ENCODE results near the gene COX6B1. TPM values are rescaled to one million over a fixed set of nuclear protein-coding genes. Genes with fewer than 3 reads are reported as not detected.
A peak's percentile ranks its signal among the peaks of the same experiment; 100 is the strongest.

The COX6B1 gene
- total and polyA plus RNA-seq, 7 donors: 631 to 1,724 (median 878) TPM

DNA sequence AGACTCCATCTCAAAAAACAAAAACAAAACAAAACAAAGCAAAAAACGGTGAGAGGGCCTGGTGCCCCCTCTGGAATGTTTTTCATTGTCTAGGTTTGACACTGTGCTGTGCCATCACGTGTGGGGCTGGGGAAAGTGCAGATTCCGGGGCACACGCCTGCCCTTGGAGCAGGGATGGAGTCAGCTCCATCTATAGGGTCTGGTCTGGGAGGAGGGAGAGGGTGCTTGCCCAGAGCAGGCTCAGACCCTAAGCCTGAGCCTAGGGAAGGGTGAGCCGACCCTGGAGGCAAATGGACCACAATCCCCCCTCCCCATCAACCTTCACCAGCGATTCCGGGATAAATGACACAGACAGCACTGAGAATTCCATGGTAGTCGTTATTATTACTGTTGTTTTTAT is 45.3 kb downstream of the COX6B1 start:
- whole genome bisulfite sequencing, 3 donors: 10 to 13% (median 11%) methylated on average over 8 of the region's 8 CpGs
- Histone ChIP-seq H3K9me3 (no peaks in the 10 kb centered on the region), H3K4me3 (no peak overlapping the region), H3K36me3 (ENCODE audit: insufficient read depth in 1 of 2, low read depth in 1 of 2) (no peaks in the 10 kb centered on the region), H3K27ac (no peak overlapping the region), H3K27me3 (ENCODE audit: insufficient read depth in 3 of 3, low read length in 2 of 3) (peaks cover 0 to 4% (median 0%) of the 10 kb centered on the region in 3 donors), H3K4me1 (no peaks in the 10 kb centered on the region)
- DNase-seq (no peak), ATAC-seq (peak in 3 of 4 donors; percentile 3 to 39 (median 38))
- intact Hi-C loops (cut with DNase I): loop anchor here (1.0 to 5.0 kb wide), 2 partner anchors 24 to 239 kb away; no protein-coding TSS in a partner anchor
- TF ChIP-seq, protein P1, sequence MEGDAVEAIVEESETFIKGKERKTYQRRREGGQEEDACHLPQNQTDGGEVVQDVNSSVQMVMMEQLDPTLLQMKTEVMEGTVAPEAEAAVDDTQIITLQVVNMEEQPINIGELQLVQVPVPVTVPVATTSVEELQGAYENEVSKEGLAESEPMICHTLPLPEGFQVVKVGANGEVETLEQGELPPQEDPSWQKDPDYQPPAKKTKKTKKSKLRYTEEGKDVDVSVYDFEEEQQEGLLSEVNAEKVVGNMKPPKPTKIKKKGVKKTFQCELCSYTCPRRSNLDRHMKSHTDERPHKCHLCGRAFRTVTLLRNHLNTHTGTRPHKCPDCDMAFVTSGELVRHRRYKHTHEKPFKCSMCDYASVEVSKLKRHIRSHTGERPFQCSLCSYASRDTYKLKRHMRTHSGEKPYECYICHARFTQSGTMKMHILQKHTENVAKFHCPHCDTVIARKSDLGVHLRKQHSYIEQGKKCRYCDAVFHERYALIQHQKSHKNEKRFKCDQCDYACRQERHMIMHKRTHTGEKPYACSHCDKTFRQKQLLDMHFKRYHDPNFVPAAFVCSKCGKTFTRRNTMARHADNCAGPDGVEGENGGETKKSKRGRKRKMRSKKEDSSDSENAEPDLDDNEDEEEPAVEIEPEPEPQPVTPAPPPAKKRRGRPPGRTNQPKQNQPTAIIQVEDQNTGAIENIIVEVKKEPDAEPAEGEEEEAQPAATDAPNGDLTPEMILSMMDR (IDR thresholded peaks at IDR 0.05): no peak

DNA sequence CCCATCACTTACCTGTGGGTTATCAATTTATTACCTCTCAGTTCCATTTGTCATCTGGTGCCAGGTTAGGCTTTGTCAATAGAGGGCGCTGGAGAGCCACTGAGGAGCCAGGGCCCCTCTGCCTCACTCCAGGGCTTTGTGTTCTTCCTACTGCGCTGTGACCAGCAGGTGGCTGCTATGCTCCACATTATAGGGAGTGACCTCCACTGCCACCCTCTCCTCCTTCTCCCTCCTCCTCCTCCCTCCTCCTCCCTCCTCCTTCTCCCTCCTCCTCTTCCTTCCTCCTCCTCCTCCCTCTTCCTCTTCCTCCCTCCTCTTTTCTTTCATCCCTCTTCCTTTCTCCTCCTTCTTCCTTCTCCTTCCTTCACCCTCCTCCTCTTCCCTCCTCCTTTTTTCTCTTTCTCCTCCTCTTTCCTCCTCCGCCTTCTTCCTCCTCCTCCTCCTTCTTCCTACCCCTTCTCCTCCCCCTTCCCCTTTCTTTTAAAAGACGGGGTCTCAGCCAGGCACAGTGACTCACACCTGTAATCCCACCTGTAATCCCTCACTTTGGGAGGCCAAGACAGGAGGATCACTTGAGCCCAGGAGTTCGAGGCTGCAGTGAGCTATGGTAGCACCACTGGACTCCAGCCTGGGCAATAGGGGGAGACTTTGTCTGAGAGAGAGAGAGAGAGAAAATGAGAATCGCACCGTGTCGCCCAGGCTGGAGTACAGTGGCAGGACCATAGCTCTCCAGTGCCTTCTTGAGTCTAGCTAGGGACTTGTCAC is 45.9 kb downstream of the COX6B1 start:
- Histone ChIP-seq H3K27me3 (ENCODE audit: insufficient read depth in 3 of 3, low read length in 2 of 3) (peaks cover 0 to under 1% (median 0%) of the 10 kb centered on the region in 3 donors), H3K27ac (no peak overlapping the region), H3K9me3 (no peaks in the 10 kb centered on the region), H3K4me1 (no peaks in the 10 kb centered on the region), H3K4me3 (no peak overlapping the region), H3K36me3 (ENCODE audit: insufficient read depth in 1 of 2, low read depth in 1 of 2) (no peaks in the 10 kb centered on the region)
- peak; percentile 99 to 100 (median 100) for ATAC-seq
- intact Hi-C loops (cut with DNase I): loop anchor here (1.0 to 5.0 kb wide), 3 partner anchors 23 to 238 kb away; no protein-coding TSS in a partner anchor
- WGBS, 3 donors: 25 to 30% (median 30%) methylated on average over 8 of the region's 8 CpGs
- peak; percentile 81 to 92 for DNase-seq
- TF ChIP-seq, protein P1 (IDR thresholded peaks at IDR 0.05): peak; percentile 96

DNA sequence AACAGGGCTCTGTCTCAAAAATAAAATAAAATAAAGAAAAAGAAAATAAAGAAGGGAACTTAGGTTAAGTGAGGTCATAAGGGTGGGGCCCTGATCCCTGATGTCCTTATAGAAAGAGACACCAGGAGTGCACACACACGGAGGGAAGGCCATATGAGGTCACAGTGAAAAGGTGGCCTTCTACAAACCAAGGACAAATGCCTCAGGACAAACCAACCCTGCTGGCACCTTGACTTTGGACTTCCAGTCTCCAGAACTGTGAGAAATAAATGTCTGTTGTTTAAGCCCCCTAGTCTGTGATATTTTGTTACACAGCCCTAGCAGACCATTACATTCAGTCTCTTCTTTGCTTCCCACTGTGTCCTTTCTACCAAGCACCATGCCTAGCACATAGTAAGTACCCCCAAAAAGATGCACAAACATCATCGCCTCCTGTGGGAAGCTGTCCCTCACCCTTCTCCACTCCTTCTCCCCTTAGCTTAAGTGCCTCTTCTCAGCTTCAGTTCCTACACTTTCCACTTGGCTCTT is 47.8 kb downstream of the COX6B1 start:
- no peak for DNase-seq
- TF ChIP-seq, protein P1 (IDR thresholded peaks at IDR 0.05): no peak
- no peak overlapping the region for H3K27ac ChIP-seq
- no peaks in the 10 kb centered on the region for H3K27me3 ChIP-seq (ENCODE audit: insufficient read depth in 3 of 3, low read length in 2 of 3)
- ATAC-seq: no peak
- H3K36me3 ChIP-seq (ENCODE audit: insufficient read depth in 1 of 2, low read depth in 1 of 2): no peaks in the 10 kb centered on the region
- intact Hi-C loops (cut with DNase I): loop anchor here in 1 of 2 donors (2.0 kb wide), 1 partner anchor 21 kb away; no protein-coding TSS in a partner anchor
- H3K4me1 ChIP-seq: no peaks in the 10 kb centered on the region
- no peak overlapping the region for H3K4me3 ChIP-seq
- WGBS, 3 donors: 74 to 85% (median 75%) methylated on average over 2 of the region's 2 CpGs
- no peaks in the 10 kb centered on the region for H3K9me3 ChIP-seq

DNA sequence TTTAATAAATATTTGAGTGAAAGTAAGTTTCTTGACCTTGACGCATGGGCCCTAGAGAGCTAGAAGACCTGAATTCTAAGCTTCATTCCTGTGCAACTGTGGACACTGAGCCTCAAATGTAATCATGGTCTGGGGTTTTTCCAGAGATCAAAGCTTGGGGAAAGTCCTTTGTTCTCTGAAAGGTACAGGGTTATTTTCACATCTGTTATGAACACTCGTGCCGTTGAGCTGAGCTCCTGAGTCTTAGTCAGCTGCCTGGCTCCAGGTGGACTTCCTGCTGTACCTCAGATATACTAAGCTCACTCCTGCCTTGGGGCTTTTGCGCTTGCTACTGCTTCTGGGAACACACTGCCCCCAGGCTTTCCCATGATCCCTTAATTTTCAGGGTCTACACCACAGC is 48.7 kb downstream of the COX6B1 start:
- no peak for ATAC-seq
- H3K4me3 ChIP-seq: no peak overlapping the region
- no peaks in the 10 kb centered on the region for H3K4me1 ChIP-seq
- intact Hi-C loops (cut with DNase I): no loop called here
- TF ChIP-seq, protein P1 (IDR thresholded peaks at IDR 0.05): no peak
- no peaks in the 10 kb centered on the region for H3K9me3 ChIP-seq
- no peaks in the 10 kb centered on the region for H3K27me3 ChIP-seq (ENCODE audit: insufficient read depth in 3 of 3, low read length in 2 of 3)
- H3K36me3 ChIP-seq (ENCODE audit: insufficient read depth in 1 of 2, low read depth in 1 of 2): no peaks in the 10 kb centered on the region
- DNase-seq: no peak
- no peak overlapping the region for H3K27ac ChIP-seq
- 63 to 69% (median 68%) methylated on average over 4 of the region's 4 CpGs for whole genome bisulfite sequencing, 3 donors
